ENCODE measurements around the gene MACROD2.

MACROD2 gene

DNA sequence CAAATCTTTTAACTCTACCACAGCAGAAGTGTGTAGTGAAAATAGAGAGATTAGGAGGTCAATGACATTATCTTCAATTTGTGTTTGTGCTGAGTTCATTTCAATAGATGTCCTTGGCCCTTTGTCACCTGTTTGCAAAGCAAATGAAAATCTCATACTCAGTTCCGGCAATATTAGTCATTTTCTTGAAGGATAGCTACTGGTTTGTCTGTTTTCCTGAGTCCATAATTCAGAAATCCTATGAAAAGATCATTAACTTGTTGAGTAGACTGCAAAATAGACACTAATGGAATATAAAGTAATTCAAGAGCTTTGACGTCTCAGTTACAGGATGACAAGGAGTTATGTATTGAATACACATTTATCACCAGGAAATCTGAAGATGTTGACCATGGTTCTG lies 1163.2 kb downstream of the MACROD2 start:
- Histone ChIP-seq H3K27me3 (ENCODE audit: control insufficient read depth, insufficient read depth, low read length) (no peaks in the 10 kb centered on the region), H3K4me3 (ENCODE audit: low read length) (no peak overlapping the region), H3K9me3 (replicated peaks; ENCODE audit: low read length) (no peaks in the 10 kb centered on the region), H3K4me1 (ENCODE audit: control insufficient read depth, insufficient read depth, low read length) (no peaks in the 10 kb centered on the region), H3K4me2 (ENCODE audit: low read length) (no peak overlapping the region), H3K9ac (ENCODE audit: low read depth, low read length) (no peak overlapping the region), H3K36me3 (ENCODE audit: insufficient read depth, low read length) (no peaks in the 10 kb centered on the region)

- Histone ChIP-seq H3K4me2 (ENCODE audit: low read length) (peak overlapping the region; percentile 60), H3K4me3 (ENCODE audit: low read length) (peak overlapping the region; percentile 32), H3K9ac (ENCODE audit: low read depth, low read length) (no peak overlapping the region)
Observed at GRCh38 chr20:15162079-15162647, 1166.8 kb downstream of the MACROD2 start.

GRCh38 chr20:15163632-15164031 lies 1168.3 kb downstream of the MACROD2 start:
- no peak overlapping the region for H3K4me2 ChIP-seq (ENCODE audit: low read length)

More at GRCh38 chr20:15162079-15162647, 1166.8 kb downstream of the MACROD2 start:
- H3K9me3 ChIP-seq (replicated peaks; ENCODE audit: low read length): no peaks in the 10 kb centered on the region
- H3K27me3 ChIP-seq (ENCODE audit: control insufficient read depth, insufficient read depth, low read length): no peaks in the 10 kb centered on the region
- H3K4me1 ChIP-seq (ENCODE audit: control insufficient read depth, insufficient read depth, low read length): no peaks in the 10 kb centered on the region
- H3K36me3 ChIP-seq (ENCODE audit: insufficient read depth, low read length): no peaks in the 10 kb centered on the region

GRCh38 chr20:15164726-15165125 lies 1169.4 kb downstream of the MACROD2 start:
- Histone ChIP-seq H3K9ac (ENCODE audit: low read depth, low read length) (no peak overlapping the region), H3K9me3 (replicated peaks; ENCODE audit: low read length) (no peaks in the 10 kb centered on the region), H3K27me3 (ENCODE audit: control insufficient read depth, insufficient read depth, low read length) (no peaks in the 10 kb centered on the region), H3K4me3 (ENCODE audit: low read length) (no peak overlapping the region), H3K4me2 (ENCODE audit: low read length) (no peak overlapping the region), H3K36me3 (ENCODE audit: insufficient read depth, low read length) (no peaks in the 10 kb centered on the region), H3K4me1 (ENCODE audit: control insufficient read depth, insufficient read depth, low read length) (no peaks in the 10 kb centered on the region)

More at GRCh38 chr20:15163632-15164031, 1168.3 kb downstream of the MACROD2 start:
- Histone ChIP-seq H3K4me1 (ENCODE audit: control insufficient read depth, insufficient read depth, low read length) (no peaks in the 10 kb centered on the region), H3K9me3 (replicated peaks; ENCODE audit: low read length) (no peaks in the 10 kb centered on the region), H3K4me3 (ENCODE audit: low read length) (no peak overlapping the region), H3K36me3 (ENCODE audit: insufficient read depth, low read length) (no peaks in the 10 kb centered on the region), H3K9ac (ENCODE audit: low read depth, low read length) (no peak overlapping the region), H3K27me3 (ENCODE audit: control insufficient read depth, insufficient read depth, low read length) (no peaks in the 10 kb centered on the region)

GRCh38 chr20:15166744-15167143 lies 1171.4 kb downstream of the MACROD2 start:
- H3K4me2 ChIP-seq (ENCODE audit: low read length): no peak overlapping the region
- no peaks in the 10 kb centered on the region for H3K9me3 ChIP-seq (replicated peaks; ENCODE audit: low read length)
- H3K4me3 ChIP-seq (ENCODE audit: low read length): no peak overlapping the region
- no peaks in the 10 kb centered on the region for H3K27me3 ChIP-seq (ENCODE audit: control insufficient read depth, insufficient read depth, low read length)
- H3K4me1 ChIP-seq (ENCODE audit: control insufficient read depth, insufficient read depth, low read length): no peaks in the 10 kb centered on the region
- H3K9ac ChIP-seq (ENCODE audit: low read depth, low read length): no peak overlapping the region
- H3K36me3 ChIP-seq (ENCODE audit: insufficient read depth, low read length): no peaks in the 10 kb centered on the region

DNA sequence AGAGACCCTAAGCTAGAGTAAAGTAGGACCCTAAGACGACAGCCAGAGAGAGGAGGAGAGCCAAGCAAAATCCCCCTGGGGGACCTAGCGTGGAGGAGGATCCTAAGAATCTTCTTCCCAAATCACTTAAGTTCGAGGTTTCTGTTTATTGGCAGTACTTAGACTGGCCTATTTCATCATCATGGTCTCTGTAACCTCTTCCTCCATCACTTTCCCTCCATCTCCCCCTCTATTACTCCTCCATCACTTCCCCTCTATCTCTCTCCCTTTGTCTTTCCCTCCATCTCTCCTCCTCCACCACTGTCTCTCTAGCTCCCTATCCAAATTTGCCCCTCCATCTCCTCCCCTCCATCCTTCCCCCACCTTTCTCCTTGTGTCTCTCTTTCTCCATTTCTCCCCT lies 1175.7 kb downstream of the MACROD2 start:
- H3K9ac ChIP-seq (ENCODE audit: low read depth, low read length): no peak overlapping the region
- H3K9me3 ChIP-seq (replicated peaks; ENCODE audit: low read length): no peaks in the 10 kb centered on the region
- H3K4me2 ChIP-seq (ENCODE audit: low read length): no peak overlapping the region
- no peaks in the 10 kb centered on the region for H3K36me3 ChIP-seq (ENCODE audit: insufficient read depth, low read length)
- H3K4me3 ChIP-seq (ENCODE audit: low read length): no peak overlapping the region
- no peaks in the 10 kb centered on the region for H3K4me1 ChIP-seq (ENCODE audit: control insufficient read depth, insufficient read depth, low read length)
- no peaks in the 10 kb centered on the region for H3K27me3 ChIP-seq (ENCODE audit: control insufficient read depth, insufficient read depth, low read length)

- Histone ChIP-seq H3K9me3 (replicated peaks; ENCODE audit: low read length) (no peaks in the 10 kb centered on the region), H3K27me3 (ENCODE audit: control insufficient read depth, insufficient read depth, low read length) (no peaks in the 10 kb centered on the region), H3K4me2 (ENCODE audit: low read length) (no peak overlapping the region), H3K9ac (ENCODE audit: low read depth, low read length) (no peak overlapping the region), H3K4me1 (ENCODE audit: control insufficient read depth, insufficient read depth, low read length) (no peaks in the 10 kb centered on the region), H3K4me3 (ENCODE audit: low read length) (no peak overlapping the region), H3K36me3 (ENCODE audit: insufficient read depth, low read length) (no peaks in the 10 kb centered on the region)
Observed at GRCh38 chr20:15176929-15177328, 1181.6 kb downstream of the MACROD2 start.

- Histone ChIP-seq H3K9me3 (replicated peaks; ENCODE audit: low read length) (no peaks in the 10 kb centered on the region), H3K4me1 (ENCODE audit: control insufficient read depth, insufficient read depth, low read length) (no peaks in the 10 kb centered on the region), H3K9ac (ENCODE audit: low read depth, low read length) (no peak overlapping the region), H3K4me2 (ENCODE audit: low read length) (no peak overlapping the region), H3K4me3 (ENCODE audit: low read length) (no peak overlapping the region), H3K36me3 (ENCODE audit: insufficient read depth, low read length) (no peaks in the 10 kb centered on the region), H3K27me3 (ENCODE audit: control insufficient read depth, insufficient read depth, low read length) (no peaks in the 10 kb centered on the region)
Observed at GRCh38 chr20:15178581-15178980, 1183.3 kb downstream of the MACROD2 start.

- Histone ChIP-seq H3K27me3 (ENCODE audit: control insufficient read depth, insufficient read depth, low read length) (no peaks in the 10 kb centered on the region), H3K4me2 (ENCODE audit: low read length) (no peak overlapping the region), H3K9ac (ENCODE audit: low read depth, low read length) (no peak overlapping the region), H3K4me1 (ENCODE audit: control insufficient read depth, insufficient read depth, low read length) (no peaks in the 10 kb centered on the region), H3K9me3 (replicated peaks; ENCODE audit: low read length) (no peaks in the 10 kb centered on the region), H3K4me3 (ENCODE audit: low read length) (no peak overlapping the region), H3K36me3 (ENCODE audit: insufficient read depth, low read length) (no peaks in the 10 kb centered on the region)
Observed at GRCh38 chr20:15179381-15179780, 1184.1 kb downstream of the MACROD2 start.

DNA sequence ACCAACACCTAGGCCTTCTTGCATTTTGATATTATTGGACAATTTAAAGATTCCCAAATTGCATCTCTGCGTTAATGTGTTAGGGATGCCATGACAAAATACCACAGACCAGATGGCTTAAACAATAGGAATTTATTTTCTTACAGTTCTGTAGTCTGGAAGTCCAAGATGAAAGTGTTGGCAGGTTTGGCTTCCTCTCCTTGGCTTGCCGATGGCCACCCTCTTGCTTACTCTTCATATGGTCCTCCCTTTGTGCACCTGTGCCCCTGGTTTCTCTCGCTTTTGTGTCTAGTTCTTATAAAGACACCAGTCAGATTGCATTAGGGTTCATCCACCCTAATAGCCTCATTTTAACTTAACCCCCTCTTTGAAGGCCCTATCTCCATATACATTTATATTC lies 1184.5 kb downstream of the MACROD2 start:
- Histone ChIP-seq H3K4me1 (ENCODE audit: control insufficient read depth, insufficient read depth, low read length) (no peaks in the 10 kb centered on the region), H3K27me3 (ENCODE audit: control insufficient read depth, insufficient read depth, low read length) (no peaks in the 10 kb centered on the region), H3K36me3 (ENCODE audit: insufficient read depth, low read length) (no peaks in the 10 kb centered on the region), H3K4me2 (ENCODE audit: low read length) (no peak overlapping the region), H3K4me3 (ENCODE audit: low read length) (no peak overlapping the region), H3K9me3 (replicated peaks; ENCODE audit: low read length) (no peaks in the 10 kb centered on the region), H3K9ac (ENCODE audit: low read depth, low read length) (no peak overlapping the region)

- Histone ChIP-seq H3K4me1 (ENCODE audit: control insufficient read depth, insufficient read depth, low read length) (no peaks in the 10 kb centered on the region), H3K9me3 (replicated peaks; ENCODE audit: low read length) (no peaks in the 10 kb centered on the region), H3K36me3 (ENCODE audit: insufficient read depth, low read length) (no peaks in the 10 kb centered on the region), H3K4me3 (ENCODE audit: low read length) (no peak overlapping the region), H3K4me2 (ENCODE audit: low read length) (no peak overlapping the region), H3K9ac (ENCODE audit: low read depth, low read length) (no peak overlapping the region), H3K27me3 (ENCODE audit: control insufficient read depth, insufficient read depth, low read length) (no peaks in the 10 kb centered on the region)
Observed at GRCh38 chr20:15185322-15185721, 1190.0 kb downstream of the MACROD2 start.

DNA sequence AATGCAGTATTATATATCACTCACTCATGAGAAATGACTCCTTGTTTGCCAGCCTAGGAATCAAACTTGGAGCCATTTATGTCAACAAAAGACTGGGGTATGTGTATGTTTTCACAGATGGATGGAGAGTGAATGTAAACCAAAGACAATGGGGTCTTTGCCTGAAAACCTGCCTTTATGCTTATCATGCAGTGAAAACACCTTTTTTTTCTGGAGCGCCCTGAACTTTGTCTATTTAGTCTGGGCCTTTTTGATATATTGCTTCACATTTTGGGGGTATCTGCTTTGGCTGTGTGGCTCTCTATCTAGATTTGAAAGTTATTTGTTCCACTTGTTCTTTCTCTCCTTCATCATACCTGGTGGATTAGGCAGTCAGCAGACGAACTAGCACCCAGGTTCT lies 1190.6 kb downstream of the MACROD2 start:
- Histone ChIP-seq H3K4me1 (ENCODE audit: control insufficient read depth, insufficient read depth, low read length) (no peaks in the 10 kb centered on the region), H3K4me2 (ENCODE audit: low read length) (no peak overlapping the region), H3K4me3 (ENCODE audit: low read length) (no peak overlapping the region), H3K36me3 (ENCODE audit: insufficient read depth, low read length) (no peaks in the 10 kb centered on the region), H3K27me3 (ENCODE audit: control insufficient read depth, insufficient read depth, low read length) (no peaks in the 10 kb centered on the region), H3K9ac (ENCODE audit: low read depth, low read length) (no peak overlapping the region), H3K9me3 (replicated peaks; ENCODE audit: low read length) (no peaks in the 10 kb centered on the region)

Data from skeletal muscle satellite cell (primary cell).